HCT116 (cell line): Measurements from ENCODE around the gene NOL4L. TPM values are rescaled to one million over a fixed set of nuclear protein-coding genes. Genes with fewer than 3 reads are reported as not detected.

Experiments
- ATAC-seq: fragments of 200-7000 bp; cut with Tn5 transposase; 2 replicates; pipeline ENCODE4 v1.9.1; 2020; ENCODE audit warnings: mild to moderate bottlenecking, moderate library complexity
- BruUV-seq: library from RNA; stranded (reverse); fragments of 400-500 nt; replicated peaks from 2 replicates; lab custom pipeline; 2021; lab: Mats Ljungman, UMichigan
- CTCF ChIA-PET: fragments of 300-600 bp; sonication (Branson Sonifier 250); formaldehyde crosslinking; loops from one replicate; lab custom pipeline; 2021; ENCODE audit warnings: antibody characterized with exemption; lab: Charles Lee
- POLR2A ChIA-PET: fragments of 300-600, 350-600 bp; sonication (Branson Sonifier 250); formaldehyde crosslinking; loops from one replicate; lab custom pipeline; 2021; ENCODE audit warnings: antibody characterized with exemption; lab: Charles Lee
- RAD21 ChIA-PET, 2 experiments: fragments of 300-600 bp; sonication (Branson Sonifier 250); formaldehyde crosslinking; loops; one replicate each; lab custom pipeline; 2023; ENCODE audit warnings: low total read pairs in 2 of 2; ENCODE audit not compliant: uncharacterized antibody in 2 of 2, unreplicated experiment in 2 of 2, low non-redundant PET in 1 of 2; lab: Charles Lee
- DNase-seq: peaks from one replicate; pipeline ENCODE4 v3.0.0-alpha.2; 2010; ENCODE audit warnings: low read depth, low spot score
- H2AFZ ChIP-seq: fragments of 200-600 bp; shearing (Covaris generic), sonication (generic); 2 replicates; pipeline ENCODE4 v1.6.1; 2017; ENCODE audit warnings: low read depth, mixed run types, mixed read lengths, antibody characterized with exemption, low read length; ENCODE audit not compliant: poor library complexity, severe bottlenecking
- H3K27ac ChIP-seq: 2 replicates; pipeline ENCODE4 v1.5.1; 2012; ENCODE audit warnings: low read depth, low read length
- H3K27me3 ChIP-seq: fragments of 200-600 bp; sonication (generic); 2 replicates; pipeline ENCODE4 v1.6.1; 2016; ENCODE audit warnings: mixed run types, low read length, mixed read lengths; ENCODE audit not compliant: insufficient read depth
- H3K36me3 ChIP-seq, 2 experiments: fragments of 200-500 bp in 1 of 2; fragments of 200-600 bp in 1 of 2; sonication (Bioruptor generic) in 1 of 2; sonication (generic) in 1 of 2; 2 replicates each; pipeline versions ENCODE4 v1.5.1 to v1.6.1; 2014 to 2016; ENCODE audit warnings: low read length in 2 of 2, inconsistent platforms in 1 of 2, mixed read lengths in 1 of 2, mixed run types in 1 of 2; ENCODE audit not compliant: insufficient read depth in 2 of 2, control insufficient read depth in 1 of 2
- H3K4me1 ChIP-seq, 2 experiments: fragments of 200-600 bp in 1 of 2; sonication (generic) in 1 of 2; 2 replicates each; pipeline versions ENCODE4 v1.5.1 to v1.6.1; 2012 to 2017; ENCODE audit warnings: low read length in 2 of 2, inconsistent platforms in 1 of 2, mild to moderate bottlenecking in 1 of 2, mixed read lengths in 1 of 2, mixed run types in 1 of 2, moderate library complexity in 1 of 2; ENCODE audit not compliant: insufficient read depth in 2 of 2, control insufficient read depth in 1 of 2
- H3K4me2 ChIP-seq: fragments of 200-600 bp; sonication (generic); 2 replicates; pipeline ENCODE4 v1.6.1; 2017; ENCODE audit warnings: mixed run types, low read length, mixed read lengths
- H3K4me3 ChIP-seq, 2 experiments: fragments of 200-600 bp in 1 of 2; sonication (generic) in 1 of 2; replicated peaks in 1 of 2; 2 replicates each; pipeline ENCODE4 v1.5.1; 2011 to 2016; ENCODE audit warnings: low read length in 2 of 2, control low read depth in 1 of 2, low read depth in 1 of 2, mild to moderate bottlenecking in 1 of 2, mixed read lengths in 1 of 2, mixed run types in 1 of 2
- H3K79me2 ChIP-seq: fragments of 200-600 bp; sonication (generic); 2 replicates; pipeline ENCODE4 v1.6.1; 2017; ENCODE audit warnings: mild to moderate bottlenecking, mixed run types, low read length, moderate library complexity, mixed read lengths; ENCODE audit not compliant: insufficient read depth
- H3K9ac ChIP-seq: fragments of 200-600 bp; sonication (generic); 2 replicates; pipeline ENCODE4 v1.6.1; 2016; ENCODE audit warnings: low read length, mixed read lengths
- H3K9me2 ChIP-seq: fragments of 200-600 bp; sonication (generic), shearing (Covaris generic); 2 replicates; pipeline ENCODE4 v1.6.1; 2017; ENCODE audit warnings: mixed run types, mild to moderate bottlenecking, moderate library complexity; ENCODE audit not compliant: insufficient read depth
- H3K9me3 ChIP-seq, 2 experiments: fragments of 200-500 bp in 1 of 2; fragments of 200-600 bp in 1 of 2; sonication (Bioruptor generic) in 1 of 2; sonication (generic) in 1 of 2; 2 replicates each; pipeline ENCODE4 v1.6.1; 2014 to 2017; ENCODE audit warnings: low read length in 2 of 2, mixed read lengths in 2 of 2, inconsistent platforms in 1 of 2, low read depth in 1 of 2, mild to moderate bottlenecking in 1 of 2, mixed run types in 1 of 2, moderate library complexity in 1 of 2; ENCODE audit not compliant: control insufficient read depth in 1 of 2, insufficient read depth in 1 of 2
- H4K20me1 ChIP-seq: fragments of 200-600 bp; sonication (generic), shearing (Covaris generic); 2 replicates; pipeline ENCODE4 v1.6.1; 2017; ENCODE audit warnings: mixed run types, mild to moderate bottlenecking, moderate library complexity; ENCODE audit not compliant: insufficient read depth
- ELF1 ChIP-seq: IDR thresholded peaks from 2 replicates; pipeline ENCODE4 v1.6.1; 2012; ENCODE audit warnings: low read depth, borderline replicate concordance
- FOSL1 ChIP-seq: IDR thresholded peaks from 2 replicates; pipeline ENCODE4 v1.6.1; 2012; ENCODE audit warnings: low read depth
- MAX ChIP-seq: IDR thresholded peaks from 2 replicates; pipeline ENCODE4 v1.6.1; 2012
- POLR2A ChIP-seq: IDR thresholded peaks from 2 replicates; pipeline ENCODE4 v1.7.0; 2011; ENCODE audit warnings: borderline replicate concordance; ENCODE audit not compliant: insufficient read depth, insufficient read length; ENCODE audit errors: extremely low read depth
- SP1 ChIP-seq: IDR thresholded peaks from 2 replicates; pipeline ENCODE4 v1.6.1; 2012; ENCODE audit warnings: low read depth
- SRF ChIP-seq: IDR thresholded peaks from 2 replicates; pipeline ENCODE4 v1.6.1; 2012; ENCODE audit warnings: low read depth
- YY1 ChIP-seq: IDR thresholded peaks from 2 replicates; pipeline ENCODE4 v1.6.1; 2011; ENCODE audit warnings: low read length, low read depth, moderate library complexity, mild to moderate bottlenecking; ENCODE audit not compliant: insufficient replicate concordance; ENCODE audit errors: extremely low read depth
- ZFX ChIP-seq: fragments of 450-650 bp; IDR thresholded peaks from 2 replicates; pipeline ENCODE4 v1.6.1; 2017
- ZNF274 ChIP-seq: fragments of 200-500 bp; sonication (Bioruptor generic); IDR thresholded peaks from 2 replicates; pipeline ENCODE4 v1.6.1; 2014; ENCODE audit warnings: mild to moderate bottlenecking, low read depth, low read length, inconsistent platforms
- intact Hi-C: fragments of 100-400 bp; cut with micrococcal nuclease; formaldehyde crosslinking; loops from 2 replicates; pipeline ENCODE4 v1.10.0; 2022
- total RNA-seq: library from RNA; stranded (reverse); gene quantifications from one replicate; pipeline ENCODE4 v1.2.1, GENCODE V29; 2021; ENCODE audit not compliant: unreplicated experiment
- TF ChIP-seq, protein P1 (sequence below): IDR thresholded peaks from 2 replicates; pipeline ENCODE4 v1.6.1; 2012; ENCODE audit warnings: low read depth

NOL4L gene
- total RNA-seq, 1 experiment from 2014 or later, result 5.9 TPM

GRCh38 chr20:32542259-32542615 lies 42.9 kb downstream of the NOL4L start:
- Histone ChIP-seq H4K20me1 (no peaks in the 10 kb centered on the region), H3K36me3 (no peaks in the 10 kb centered on the region), H3K9me2 (no peaks in the 10 kb centered on the region), H3K4me3 (no peak overlapping the region), H3K4me1 (peaks cover 15 to 49% of the 10 kb centered on the region in 2 experiments; a peak in 3 of 4 replicates), H3K79me2 (no peaks in the 10 kb centered on the region), H3K9ac (no peak overlapping the region), H2AFZ (no peak overlapping the region), H3K9me3 (no peaks in the 10 kb centered on the region), H3K27ac (no peak overlapping the region), H3K27me3 (no peaks in the 10 kb centered on the region), H3K4me2 (no peak overlapping the region)
- POLR2A ChIA-PET, result no interaction called here
- intact Hi-C loops, result no loop called here
- BruUV-seq, result no TSS peak
- no peak for DNase-seq
- no peak for ATAC-seq
- CTCF ChIA-PET, result no interaction called here
- no peak for TF ChIP-seq SRF
- TF ChIP-seq MAX, result no peak
- no peak for TF ChIP-seq FOSL1
- no peak for TF ChIP-seq SP1
- TF ChIP-seq ELF1, result no peak
- TF ChIP-seq, protein P1, sequence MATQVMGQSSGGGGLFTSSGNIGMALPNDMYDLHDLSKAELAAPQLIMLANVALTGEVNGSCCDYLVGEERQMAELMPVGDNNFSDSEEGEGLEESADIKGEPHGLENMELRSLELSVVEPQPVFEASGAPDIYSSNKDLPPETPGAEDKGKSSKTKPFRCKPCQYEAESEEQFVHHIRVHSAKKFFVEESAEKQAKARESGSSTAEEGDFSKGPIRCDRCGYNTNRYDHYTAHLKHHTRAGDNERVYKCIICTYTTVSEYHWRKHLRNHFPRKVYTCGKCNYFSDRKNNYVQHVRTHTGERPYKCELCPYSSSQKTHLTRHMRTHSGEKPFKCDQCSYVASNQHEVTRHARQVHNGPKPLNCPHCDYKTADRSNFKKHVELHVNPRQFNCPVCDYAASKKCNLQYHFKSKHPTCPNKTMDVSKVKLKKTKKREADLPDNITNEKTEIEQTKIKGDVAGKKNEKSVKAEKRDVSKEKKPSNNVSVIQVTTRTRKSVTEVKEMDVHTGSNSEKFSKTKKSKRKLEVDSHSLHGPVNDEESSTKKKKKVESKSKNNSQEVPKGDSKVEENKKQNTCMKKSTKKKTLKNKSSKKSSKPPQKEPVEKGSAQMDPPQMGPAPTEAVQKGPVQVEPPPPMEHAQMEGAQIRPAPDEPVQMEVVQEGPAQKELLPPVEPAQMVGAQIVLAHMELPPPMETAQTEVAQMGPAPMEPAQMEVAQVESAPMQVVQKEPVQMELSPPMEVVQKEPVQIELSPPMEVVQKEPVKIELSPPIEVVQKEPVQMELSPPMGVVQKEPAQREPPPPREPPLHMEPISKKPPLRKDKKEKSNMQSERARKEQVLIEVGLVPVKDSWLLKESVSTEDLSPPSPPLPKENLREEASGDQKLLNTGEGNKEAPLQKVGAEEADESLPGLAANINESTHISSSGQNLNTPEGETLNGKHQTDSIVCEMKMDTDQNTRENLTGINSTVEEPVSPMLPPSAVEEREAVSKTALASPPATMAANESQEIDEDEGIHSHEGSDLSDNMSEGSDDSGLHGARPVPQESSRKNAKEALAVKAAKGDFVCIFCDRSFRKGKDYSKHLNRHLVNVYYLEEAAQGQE, result no peak
- TF ChIP-seq ZFX, result no peak
- TF ChIP-seq ZNF274, result no peak
- TF ChIP-seq YY1, result no peak
- TF ChIP-seq POLR2A, result no peak
- RAD21 ChIA-PET, result no interaction called here
